Upper lobe of left lung (tissue), 6 donors: Measurements from ENCODE around the gene NUDT3. TPM values are rescaled to one million over a fixed set of nuclear protein-coding genes. Genes with fewer than 3 reads are reported as not detected.

Experiments
- ATAC-seq, 2 donors: fragments of 200-7000 bp; cut with Tn5 transposase; one replicate each; pipeline ENCODE4 v1.9.1; 2022; ENCODE audit warnings: mild to moderate bottlenecking in 2 of 2, moderate library complexity in 2 of 2; ENCODE audit not compliant: low FRiP score in 2 of 2
- DNase-seq, 2 donors: peaks; one replicate each; pipeline ENCODE4 v3.0.0-alpha.2; 2019 to 2020
- H3K27ac ChIP-seq, 4 donors: fragments of 200-600 bp; sonication (generic); one replicate each; pipeline ENCODE4 v1.5.1; 2016 to 2019
- H3K27me3 ChIP-seq, 4 donors: fragments of 200-600 bp; sonication (generic); one replicate each; pipeline ENCODE4 v1.5.1; 2017 to 2019
- H3K36me3 ChIP-seq, 4 donors: fragments of 200-600 bp; sonication (generic); one replicate each; pipeline ENCODE4 v1.5.1; 2016 to 2019
- H3K4me1 ChIP-seq, 4 donors: fragments of 200-600 bp; sonication (generic); one replicate each; pipeline ENCODE4 v1.5.1; 2018 to 2019
- H3K4me3 ChIP-seq, 4 donors: fragments of 200-600 bp; sonication (generic); one replicate each; pipeline ENCODE4 v1.5.1; 2017 to 2019; ENCODE audit warnings: mild to moderate bottlenecking in 2 of 4, moderate library complexity in 1 of 4
- H3K9me3 ChIP-seq, 4 donors: fragments of 200-600 bp; sonication (generic); one replicate each; pipeline ENCODE4 v1.5.1; 2018 to 2019
- EP300 ChIP-seq, 4 donors: sonication (generic); formaldehyde crosslinking; IDR thresholded peaks; one replicate each; pipeline ENCODE4 v1.5.1; 2017; ENCODE audit warnings: antibody characterized with exemption in 4 of 4, control low read depth in 2 of 4
- POLR2A ChIP-seq, 4 donors: fragments of 450-650 bp; IDR thresholded peaks; one replicate each; pipeline ENCODE4 v1.5.1; 2016 to 2017; ENCODE audit warnings: antibody characterized with exemption in 4 of 4, mild to moderate bottlenecking in 2 of 4
- POLR2AphosphoS5 ChIP-seq, 2 donors: sonication (generic); formaldehyde crosslinking; IDR thresholded peaks; one replicate each; pipeline ENCODE4 v1.5.1; 2017; ENCODE audit warnings: antibody characterized with exemption in 2 of 2
- WGBS, 2 donors: methylation state at CpG; one replicate each; pipeline ENCODE4 v1.1.5; 2017 to 2018; 5-methylcytosine and 5-hydroxymethylcytosine counted together
- total RNA-seq, 6 donors: library from RNA; depleted of rRNA in 4 of 6; stranded (reverse); fragments of >200 nt in 4 of 6; gene quantifications; one replicate each; pipeline versions ENCODE4 v1.1.0 to v1.2.1, GENCODE V29; 2016 to 2021
- TF ChIP-seq, protein P1 (sequence below), 6 experiments: fragments of 450-650 bp in 4 of 6; fragments of 200-600 bp in 2 of 6; sonication (generic) in 2 of 6; IDR thresholded peaks; one replicate each; pipeline ENCODE4 v1.5.1; 2016 to 2019; ENCODE audit warnings: antibody characterized with exemption in 6 of 6
- donor health status: DM: no; HTN: no; CAD: no; lungs with moderate emphysema.
- donor health status: DM: no; HTN: yes; CAD: no; lungs with severe emphysema.

Gene NUDT3
- total RNA-seq, 6 donors from 2014 or later = 15.1 to 32.7 (median 26.0) TPM

- TF ChIP-seq, protein P1, sequence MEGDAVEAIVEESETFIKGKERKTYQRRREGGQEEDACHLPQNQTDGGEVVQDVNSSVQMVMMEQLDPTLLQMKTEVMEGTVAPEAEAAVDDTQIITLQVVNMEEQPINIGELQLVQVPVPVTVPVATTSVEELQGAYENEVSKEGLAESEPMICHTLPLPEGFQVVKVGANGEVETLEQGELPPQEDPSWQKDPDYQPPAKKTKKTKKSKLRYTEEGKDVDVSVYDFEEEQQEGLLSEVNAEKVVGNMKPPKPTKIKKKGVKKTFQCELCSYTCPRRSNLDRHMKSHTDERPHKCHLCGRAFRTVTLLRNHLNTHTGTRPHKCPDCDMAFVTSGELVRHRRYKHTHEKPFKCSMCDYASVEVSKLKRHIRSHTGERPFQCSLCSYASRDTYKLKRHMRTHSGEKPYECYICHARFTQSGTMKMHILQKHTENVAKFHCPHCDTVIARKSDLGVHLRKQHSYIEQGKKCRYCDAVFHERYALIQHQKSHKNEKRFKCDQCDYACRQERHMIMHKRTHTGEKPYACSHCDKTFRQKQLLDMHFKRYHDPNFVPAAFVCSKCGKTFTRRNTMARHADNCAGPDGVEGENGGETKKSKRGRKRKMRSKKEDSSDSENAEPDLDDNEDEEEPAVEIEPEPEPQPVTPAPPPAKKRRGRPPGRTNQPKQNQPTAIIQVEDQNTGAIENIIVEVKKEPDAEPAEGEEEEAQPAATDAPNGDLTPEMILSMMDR (IDR thresholded peaks at IDR 0.05) = no peak
- TF ChIP-seq EP300 (IDR thresholded peaks at IDR 0.05) = no peak
- no peak for TF ChIP-seq POLR2A (IDR thresholded peaks at IDR 0.05)
- TF ChIP-seq POLR2AphosphoS5 (IDR thresholded peaks at IDR 0.05) = no peak
- Histone ChIP-seq H3K9me3 (no peaks in the 10 kb centered on the region), H3K36me3 (no peaks in the 10 kb centered on the region), H3K4me3 (no peak overlapping the region), H3K27me3 (no peaks in the 10 kb centered on the region), H3K4me1 (peaks cover 16 to 37% (median 23%) of the 10 kb centered on the region in 4 donors), H3K27ac (peak overlapping the region in 1 of 4 donors; percentile 43)
- DNase-seq = no peak
- 89 to 90% methylated on average over 3 of the region's 3 CpGs for WGBS, 2 donors
- ATAC-seq = no peak
These were observed 1.5 kb upstream of the NUDT3 start for GRCh38 chr6:34393966-34394305.

DNA sequence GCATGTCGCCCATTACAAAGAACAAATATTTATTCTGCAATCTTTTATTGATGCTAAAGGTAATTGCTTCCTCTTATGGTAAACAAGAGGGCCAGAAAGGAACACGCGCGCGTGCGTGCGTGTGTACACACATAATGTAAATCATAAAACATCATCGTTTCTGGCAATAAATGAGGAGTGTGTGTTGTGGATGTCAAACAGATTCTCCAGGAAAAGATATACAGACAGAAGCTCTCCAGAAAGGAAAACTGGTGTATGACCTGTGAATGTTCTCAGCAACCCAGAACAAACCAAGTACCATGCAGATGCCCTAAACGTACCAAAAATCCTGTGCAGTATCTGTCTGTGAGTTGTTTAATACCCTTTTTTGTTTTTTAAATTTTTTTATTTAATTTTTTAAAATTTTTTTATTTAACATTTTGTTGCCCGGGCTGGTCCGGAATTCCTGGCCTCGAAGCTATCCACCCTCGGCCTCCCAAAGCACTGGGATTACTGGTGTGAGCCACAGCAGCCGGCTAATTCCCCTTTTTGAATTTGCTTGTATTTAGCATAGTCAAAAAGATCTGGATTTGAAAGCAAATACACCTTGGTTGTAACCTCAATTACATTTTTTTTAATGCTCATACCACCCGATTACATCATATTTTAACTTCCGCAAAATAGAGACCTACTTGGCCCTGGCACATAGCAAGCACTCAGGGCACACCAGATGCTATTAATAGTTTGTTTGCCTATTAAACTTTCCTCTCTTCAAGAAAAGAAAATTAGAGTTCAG, 909 bp upstream of the NUDT3 start:
- WGBS, 2 donors = 36 to 39% methylated on average over 16 of the region's 16 CpGs
- Histone ChIP-seq H3K27me3 (no peaks in the 10 kb centered on the region), H3K36me3 (no peaks in the 10 kb centered on the region), H3K9me3 (no peaks in the 10 kb centered on the region), H3K27ac (peak overlapping the region; percentile 86 to 96 (median 96)), H3K4me1 (peaks cover 16 to 37% (median 23%) of the 10 kb centered on the region in 4 donors), H3K4me3 (peak overlapping the region; percentile 40 to 94 (median 80))
- ATAC-seq (no peak), DNase-seq (peak in 1 of 2 donors; percentile 32)
- TF ChIP-seq POLR2AphosphoS5 (IDR thresholded peaks at IDR 0.05) (no peak), POLR2A (IDR thresholded peaks at IDR 0.05) (no peak), EP300 (IDR thresholded peaks at IDR 0.05) (no peak)
- TF ChIP-seq, protein P1 (IDR thresholded peaks at IDR 0.05) = no peak

GRCh38 chr6:34391786-34392496, 528 bp downstream of the NUDT3 start:
- peaks cover 16 to 37% (median 23%) of the 10 kb centered on the region in 4 donors for H3K4me1 ChIP-seq
- no peaks in the 10 kb centered on the region for H3K27me3 ChIP-seq
- WGBS, 2 donors = 0% methylated on average over 37 to 45 of the region's 78 CpGs
- no peaks in the 10 kb centered on the region for H3K36me3 ChIP-seq
- H3K4me3 ChIP-seq = peak overlapping the region; percentile 76 to 94 (median 88)
- H3K9me3 ChIP-seq = no peaks in the 10 kb centered on the region
- no peak for TF ChIP-seq EP300 (IDR thresholded peaks at IDR 0.05)
- TF ChIP-seq POLR2AphosphoS5 (IDR thresholded peaks at IDR 0.05) = no peak
- TF ChIP-seq POLR2A (IDR thresholded peaks at IDR 0.05) = no peak
- TF ChIP-seq, protein P1 (IDR thresholded peaks at IDR 0.05) = no peak
- peak in 1 of 2 donors; percentile 64 for ATAC-seq
- H3K27ac ChIP-seq = peak overlapping the region; percentile 86 to 96 (median 96)
- DNase-seq = peak; percentile 53 to 92

DNA sequence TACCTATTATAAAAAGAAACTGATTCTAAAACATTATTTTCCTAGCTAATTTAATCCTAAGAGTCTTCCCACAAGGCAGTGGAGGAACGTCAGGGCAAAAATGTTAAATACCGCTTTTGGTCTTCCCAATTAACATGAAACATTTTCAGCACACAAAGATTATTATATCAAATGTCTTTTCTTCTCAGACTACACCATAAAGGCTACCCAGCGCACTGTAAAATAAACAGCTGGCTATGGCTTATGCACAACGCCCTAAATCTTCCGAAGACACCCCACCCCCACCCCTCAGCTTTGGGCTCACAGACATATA, 1.0 kb downstream of the NUDT3 start:
- H3K4me1 ChIP-seq = peaks cover 20 to 37% (median 23%) of the 10 kb centered on the region in 4 donors
- WGBS, 2 donors = 2 to 3% methylated on average over 4 to 5 of the region's 5 CpGs
- H3K27ac ChIP-seq = peak overlapping the region; percentile 86 to 96 (median 96)
- ATAC-seq (no peak), DNase-seq (no peak)
- H3K4me3 ChIP-seq = peak overlapping the region; percentile 76 to 94 (median 88)
- no peaks in the 10 kb centered on the region for H3K36me3 ChIP-seq
- H3K9me3 ChIP-seq = no peaks in the 10 kb centered on the region
- H3K27me3 ChIP-seq = no peaks in the 10 kb centered on the region
- TF ChIP-seq EP300 (IDR thresholded peaks at IDR 0.05) = no peak
- no peak for TF ChIP-seq POLR2AphosphoS5 (IDR thresholded peaks at IDR 0.05)
- TF ChIP-seq, protein P1 (IDR thresholded peaks at IDR 0.05) = no peak
- TF ChIP-seq POLR2A (IDR thresholded peaks at IDR 0.05) = no peak
